GM13976 (cell line): ENCODE results near the gene INO80C.

Source experiments
- DNase-seq: peaks from one replicate; pipeline ENCODE4 v3.0.0; 2012; ENCODE audit warnings: low spot score
- CTCF ChIP-seq: IDR thresholded peaks from 2 replicates; pipeline ENCODE4 v1.5.1; 2012; ENCODE audit warnings: borderline replicate concordance, mild to moderate bottlenecking; ENCODE audit not compliant: insufficient read depth; ENCODE audit errors: extremely low read depth, missing control alignments, control extremely low read depth
- in situ Hi-C: fragments of 300-500 bp; cut with MboI; formaldehyde crosslinking; loops from one replicate; pipeline ENCODE4 v1.12.0; 2022; ENCODE audit warnings: low sequenced_read_pairs, mixed read lengths, inconsistent platforms; ENCODE audit not compliant: unreplicated experiment

The INO80C gene

GRCh38 chr18:35426786-35427185 lies 71.0 kb downstream of the INO80C start:
- no peak for DNase-seq
- TF ChIP-seq CTCF: no peak
- in situ Hi-C loops: no loop called here

GRCh38 chr18:35424356-35424755 lies 73.4 kb downstream of the INO80C start:
- TF ChIP-seq CTCF: no peak
- in situ Hi-C loops: loop anchor here (25.0 kb wide), 1 partner anchor 338 kb away; no protein-coding TSS in a partner anchor
- DNase-seq: no peak

- in situ Hi-C loops: loop anchor here (25.0 kb wide), 1 partner anchor 340 kb away; no protein-coding TSS in a partner anchor
- TF ChIP-seq CTCF: no peak
- DNase-seq: no peak
Observed at GRCh38 chr18:35422237-35422636, 75.5 kb downstream of the INO80C start.

- TF ChIP-seq CTCF: no peak
- DNase-seq: no peak
- in situ Hi-C loops: loop anchor here (25.0 kb wide), 1 partner anchor 344 kb away; no protein-coding TSS in a partner anchor
Observed at GRCh38 chr18:35418610-35419009, 79.2 kb downstream of the INO80C start.
